ENCODE data around the gene CTDSPL.

Gene CTDSPL

GRCh38 chr3:38003371-38003816 lies 141.7 kb downstream of the CTDSPL start:
- Histone ChIP-seq H3K4me1 (ENCODE audit: control insufficient read depth, insufficient read depth, low read length) (no peaks in the 10 kb centered on the region), H3K4me3 (ENCODE audit: low read depth, low read length) (no peak overlapping the region), H3K36me3 (ENCODE audit: control insufficient read depth in 2 of 2, insufficient read depth in 1 of 2, low read length in 2 of 2) (peaks cover 0 to 12% of the 10 kb centered on the region in 2 experiments; a peak in 1 of 3 replicates), H3K27ac (ENCODE audit: extremely low read depth, low read depth, low read length) (no peak overlapping the region), H3K9me3 (ENCODE audit: control insufficient read depth, insufficient read depth, low read depth, low read length) (no peaks in the 10 kb centered on the region)
- ChIA-PET CTCF (interaction anchor here (0.5 to 1.3 kb wide), 18 partner anchors 10 to 1154 kb away, joined by 3 to 20 read pairs (median 4); no protein-coding TSS in a partner anchor), POLR2A (no interaction called here)
- TF ChIP-seq ZNF843 (tag by site-specific recombination; IDR thresholded peaks at IDR 0.05), result no peak
- TF ChIP-seq ZNF211 (tag by site-specific recombination; IDR thresholded peaks at IDR 0.05; ENCODE audit: low read depth), result no peak
- TF ChIP-seq BCL11B (tag by site-specific recombination; IDR thresholded peaks at IDR 0.05; ENCODE audit: low read depth), result no peak
- no peak for TF ChIP-seq ZNF157 (tag by site-specific recombination; IDR thresholded peaks at IDR 0.05)
- TF ChIP-seq, protein P1, sequence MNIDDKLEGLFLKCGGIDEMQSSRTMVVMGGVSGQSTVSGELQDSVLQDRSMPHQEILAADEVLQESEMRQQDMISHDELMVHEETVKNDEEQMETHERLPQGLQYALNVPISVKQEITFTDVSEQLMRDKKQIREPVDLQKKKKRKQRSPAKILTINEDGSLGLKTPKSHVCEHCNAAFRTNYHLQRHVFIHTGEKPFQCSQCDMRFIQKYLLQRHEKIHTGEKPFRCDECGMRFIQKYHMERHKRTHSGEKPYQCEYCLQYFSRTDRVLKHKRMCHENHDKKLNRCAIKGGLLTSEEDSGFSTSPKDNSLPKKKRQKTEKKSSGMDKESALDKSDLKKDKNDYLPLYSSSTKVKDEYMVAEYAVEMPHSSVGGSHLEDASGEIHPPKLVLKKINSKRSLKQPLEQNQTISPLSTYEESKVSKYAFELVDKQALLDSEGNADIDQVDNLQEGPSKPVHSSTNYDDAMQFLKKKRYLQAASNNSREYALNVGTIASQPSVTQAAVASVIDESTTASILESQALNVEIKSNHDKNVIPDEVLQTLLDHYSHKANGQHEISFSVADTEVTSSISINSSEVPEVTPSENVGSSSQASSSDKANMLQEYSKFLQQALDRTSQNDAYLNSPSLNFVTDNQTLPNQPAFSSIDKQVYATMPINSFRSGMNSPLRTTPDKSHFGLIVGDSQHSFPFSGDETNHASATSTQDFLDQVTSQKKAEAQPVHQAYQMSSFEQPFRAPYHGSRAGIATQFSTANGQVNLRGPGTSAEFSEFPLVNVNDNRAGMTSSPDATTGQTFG (tag by site-specific recombination; IDR thresholded peaks at IDR 0.05; ENCODE audit: borderline replicate concordance), result no peak
- TF ChIP-seq ZNF544 (tag by site-specific recombination; IDR thresholded peaks at IDR 0.05), result no peak
- no peak for TF ChIP-seq ZNF48 (tag by site-specific recombination; IDR thresholded peaks at IDR 0.05)
- TF ChIP-seq ZNF664 (tag by site-specific recombination; IDR thresholded peaks at IDR 0.05), result no peak
- no peak for TF ChIP-seq SCRT1 (tag by site-specific recombination; IDR thresholded peaks at IDR 0.05; ENCODE audit: borderline replicate concordance)
- TF ChIP-seq ZBTB48 (tag by site-specific recombination; IDR thresholded peaks at IDR 0.05), result 0 out of 2 replicates have a peak, but pooled peaks have one; percentile 41
- peak; percentile 32; the same call in 1 of the 2 replicates for TF ChIP-seq ZNF600 (tag by site-specific recombination; IDR thresholded peaks at IDR 0.05)
- TF ChIP-seq, protein P2, sequence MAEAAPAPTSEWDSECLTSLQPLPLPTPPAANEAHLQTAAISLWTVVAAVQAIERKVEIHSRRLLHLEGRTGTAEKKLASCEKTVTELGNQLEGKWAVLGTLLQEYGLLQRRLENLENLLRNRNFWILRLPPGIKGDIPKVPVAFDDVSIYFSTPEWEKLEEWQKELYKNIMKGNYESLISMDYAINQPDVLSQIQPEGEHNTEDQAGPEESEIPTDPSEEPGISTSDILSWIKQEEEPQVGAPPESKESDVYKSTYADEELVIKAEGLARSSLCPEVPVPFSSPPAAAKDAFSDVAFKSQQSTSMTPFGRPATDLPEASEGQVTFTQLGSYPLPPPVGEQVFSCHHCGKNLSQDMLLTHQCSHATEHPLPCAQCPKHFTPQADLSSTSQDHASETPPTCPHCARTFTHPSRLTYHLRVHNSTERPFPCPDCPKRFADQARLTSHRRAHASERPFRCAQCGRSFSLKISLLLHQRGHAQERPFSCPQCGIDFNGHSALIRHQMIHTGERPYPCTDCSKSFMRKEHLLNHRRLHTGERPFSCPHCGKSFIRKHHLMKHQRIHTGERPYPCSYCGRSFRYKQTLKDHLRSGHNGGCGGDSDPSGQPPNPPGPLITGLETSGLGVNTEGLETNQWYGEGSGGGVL (tag by site-specific recombination; IDR thresholded peaks at IDR 0.05), result 0 out of 2 replicates have a peak, but pooled peaks have one; percentile 34
- TF ChIP-seq IKZF3 (tag by site-specific recombination; IDR thresholded peaks at IDR 0.05), result no peak
- no peak for TF ChIP-seq PATZ1 (tag by site-specific recombination; IDR thresholded peaks at IDR 0.05)
- TF ChIP-seq ZNF747 (tag by site-specific recombination; IDR thresholded peaks at IDR 0.05), result no peak
- TF ChIP-seq, protein P3, sequence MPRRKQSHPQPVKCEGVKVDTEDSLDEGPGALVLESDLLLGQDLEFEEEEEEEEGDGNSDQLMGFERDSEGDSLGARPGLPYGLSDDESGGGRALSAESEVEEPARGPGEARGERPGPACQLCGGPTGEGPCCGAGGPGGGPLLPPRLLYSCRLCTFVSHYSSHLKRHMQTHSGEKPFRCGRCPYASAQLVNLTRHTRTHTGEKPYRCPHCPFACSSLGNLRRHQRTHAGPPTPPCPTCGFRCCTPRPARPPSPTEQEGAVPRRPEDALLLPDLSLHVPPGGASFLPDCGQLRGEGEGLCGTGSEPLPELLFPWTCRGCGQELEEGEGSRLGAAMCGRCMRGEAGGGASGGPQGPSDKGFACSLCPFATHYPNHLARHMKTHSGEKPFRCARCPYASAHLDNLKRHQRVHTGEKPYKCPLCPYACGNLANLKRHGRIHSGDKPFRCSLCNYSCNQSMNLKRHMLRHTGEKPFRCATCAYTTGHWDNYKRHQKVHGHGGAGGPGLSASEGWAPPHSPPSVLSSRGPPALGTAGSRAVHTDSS (tag by site-specific recombination; IDR thresholded peaks at IDR 0.05), result no peak
- no peak for TF ChIP-seq ZNF248 (tag by site-specific recombination; IDR thresholded peaks at IDR 0.05)
- no peak for TF ChIP-seq ZSCAN5A (tag by site-specific recombination; IDR thresholded peaks at IDR 0.05)
- no peak for TF ChIP-seq ZNF19 (tag by site-specific recombination; IDR thresholded peaks at IDR 0.05; ENCODE audit: low read depth)
- peak; percentile 75 for TF ChIP-seq CTCF (tag by site-specific recombination; IDR thresholded peaks at IDR 0.05)
- no peak for TF ChIP-seq OVOL3 (tag by site-specific recombination; IDR thresholded peaks at IDR 0.05)
- TF ChIP-seq, protein P4, sequence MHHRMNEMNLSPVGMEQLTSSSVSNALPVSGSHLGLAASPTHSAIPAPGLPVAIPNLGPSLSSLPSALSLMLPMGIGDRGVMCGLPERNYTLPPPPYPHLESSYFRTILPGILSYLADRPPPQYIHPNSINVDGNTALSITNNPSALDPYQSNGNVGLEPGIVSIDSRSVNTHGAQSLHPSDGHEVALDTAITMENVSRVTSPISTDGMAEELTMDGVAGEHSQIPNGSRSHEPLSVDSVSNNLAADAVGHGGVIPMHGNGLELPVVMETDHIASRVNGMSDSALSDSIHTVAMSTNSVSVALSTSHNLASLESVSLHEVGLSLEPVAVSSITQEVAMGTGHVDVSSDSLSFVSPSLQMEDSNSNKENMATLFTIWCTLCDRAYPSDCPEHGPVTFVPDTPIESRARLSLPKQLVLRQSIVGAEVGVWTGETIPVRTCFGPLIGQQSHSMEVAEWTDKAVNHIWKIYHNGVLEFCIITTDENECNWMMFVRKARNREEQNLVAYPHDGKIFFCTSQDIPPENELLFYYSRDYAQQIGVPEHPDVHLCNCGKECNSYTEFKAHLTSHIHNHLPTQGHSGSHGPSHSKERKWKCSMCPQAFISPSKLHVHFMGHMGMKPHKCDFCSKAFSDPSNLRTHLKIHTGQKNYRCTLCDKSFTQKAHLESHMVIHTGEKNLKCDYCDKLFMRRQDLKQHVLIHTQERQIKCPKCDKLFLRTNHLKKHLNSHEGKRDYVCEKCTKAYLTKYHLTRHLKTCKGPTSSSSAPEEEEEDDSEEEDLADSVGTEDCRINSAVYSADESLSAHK (tag by site-specific recombination; IDR thresholded peaks at IDR 0.05), result no peak
- no peak for TF ChIP-seq TCF7L2 (IDR thresholded peaks at IDR 0.05; ENCODE audit: borderline replicate concordance, low read depth, low read length)
- TF ChIP-seq KLF10 (tag by site-specific recombination; IDR thresholded peaks at IDR 0.05), result no peak
